Ascending aorta (tissue), 2 donors: ENCODE data around the gene TGIF2. TPM values are rescaled to one million over a fixed set of nuclear protein-coding genes. Genes with fewer than 3 reads are reported as not detected.

ENCODE experiments used
- DNase-seq, 2 donors: peaks; one replicate each; pipeline ENCODE4 v3.0.0-alpha.2; 2019; ENCODE audit warnings: low spot score in 2 of 2
- H3K27ac ChIP-seq, 2 donors: fragments of 200-600 bp; sonication (generic); one replicate each; pipeline ENCODE4 v1.5.1; 2016 to 2017; ENCODE audit warnings: mild to moderate bottlenecking in 1 of 2
- H3K27me3 ChIP-seq: fragments of 200-600 bp; sonication (generic); one replicate; pipeline ENCODE4 v1.5.1; 2017
- H3K36me3 ChIP-seq, 2 donors: fragments of 200-600 bp; sonication (generic); one replicate each; pipeline ENCODE4 v1.5.1; 2016
- H3K4me1 ChIP-seq, 2 donors: fragments of 200-600 bp; sonication (generic); one replicate each; pipeline ENCODE4 v1.5.1; 2016 to 2017; ENCODE audit warnings: mild to moderate bottlenecking in 1 of 2
- H3K4me3 ChIP-seq, 2 donors: fragments of 200-600 bp; sonication (generic); one replicate each; pipeline ENCODE4 v1.5.1; 2016 to 2017; ENCODE audit warnings: mild to moderate bottlenecking in 1 of 2
- H3K9me3 ChIP-seq, 2 donors: fragments of 200-600 bp; sonication (generic); one replicate each; pipeline ENCODE4 v1.5.1; 2016
- intact Hi-C: fragments of 100-400 bp; cut with DNase I; formaldehyde crosslinking; loops from one replicate; pipeline ENCODE4 v1.15.1; 2023
- total RNA-seq: library from RNA; depleted of rRNA; stranded (reverse); fragments of >200 nt; gene quantifications from one replicate; pipeline ENCODE4 v1.1.0, GENCODE V29; 2016
- TF ChIP-seq, protein P1 (sequence below), 3 experiments: fragments of 200-600 bp in 2 of 3; fragments of 450-650 bp in 1 of 3; sonication (generic) in 2 of 3; IDR thresholded peaks; one replicate each; pipeline ENCODE4 v1.5.1; 2016 to 2019; ENCODE audit warnings: antibody characterized with exemption in 3 of 3, mild to moderate bottlenecking in 1 of 3, moderate library complexity in 1 of 3

TGIF2 gene
- total RNA-seq, 1 donor from 2014 or later = 29.8 TPM

DNA sequence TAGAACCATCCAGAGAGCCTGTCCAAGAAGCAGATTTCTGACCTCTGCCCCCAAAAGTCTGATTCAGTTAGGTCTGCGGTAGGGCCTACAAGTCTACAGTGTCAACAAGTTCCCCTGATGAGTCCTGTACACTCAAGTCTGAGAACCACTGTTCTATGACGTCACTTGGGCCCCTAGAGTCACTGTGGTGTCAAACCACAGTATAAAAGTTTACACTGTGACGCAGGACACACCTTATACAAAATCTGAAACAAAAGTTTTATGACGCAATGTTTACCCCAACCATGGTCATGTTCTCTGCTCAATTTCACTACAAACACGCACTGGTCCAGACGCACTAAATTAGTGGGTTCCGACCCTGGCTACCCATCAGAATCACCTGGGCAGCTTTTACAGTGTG, 54.7 kb downstream of the TGIF2 start:
- no peaks in the 10 kb centered on the region for H3K27me3 ChIP-seq
- intact Hi-C loops = no loop called here
- H3K4me3 ChIP-seq = no peak overlapping the region
- no peaks in the 10 kb centered on the region for H3K4me1 ChIP-seq
- no peak overlapping the region for H3K27ac ChIP-seq
- DNase-seq = no peak
- no peaks in the 10 kb centered on the region for H3K36me3 ChIP-seq
- no peaks in the 10 kb centered on the region for H3K9me3 ChIP-seq
- TF ChIP-seq, protein P1, sequence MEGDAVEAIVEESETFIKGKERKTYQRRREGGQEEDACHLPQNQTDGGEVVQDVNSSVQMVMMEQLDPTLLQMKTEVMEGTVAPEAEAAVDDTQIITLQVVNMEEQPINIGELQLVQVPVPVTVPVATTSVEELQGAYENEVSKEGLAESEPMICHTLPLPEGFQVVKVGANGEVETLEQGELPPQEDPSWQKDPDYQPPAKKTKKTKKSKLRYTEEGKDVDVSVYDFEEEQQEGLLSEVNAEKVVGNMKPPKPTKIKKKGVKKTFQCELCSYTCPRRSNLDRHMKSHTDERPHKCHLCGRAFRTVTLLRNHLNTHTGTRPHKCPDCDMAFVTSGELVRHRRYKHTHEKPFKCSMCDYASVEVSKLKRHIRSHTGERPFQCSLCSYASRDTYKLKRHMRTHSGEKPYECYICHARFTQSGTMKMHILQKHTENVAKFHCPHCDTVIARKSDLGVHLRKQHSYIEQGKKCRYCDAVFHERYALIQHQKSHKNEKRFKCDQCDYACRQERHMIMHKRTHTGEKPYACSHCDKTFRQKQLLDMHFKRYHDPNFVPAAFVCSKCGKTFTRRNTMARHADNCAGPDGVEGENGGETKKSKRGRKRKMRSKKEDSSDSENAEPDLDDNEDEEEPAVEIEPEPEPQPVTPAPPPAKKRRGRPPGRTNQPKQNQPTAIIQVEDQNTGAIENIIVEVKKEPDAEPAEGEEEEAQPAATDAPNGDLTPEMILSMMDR (IDR thresholded peaks at IDR 0.05) = no peak

DNA sequence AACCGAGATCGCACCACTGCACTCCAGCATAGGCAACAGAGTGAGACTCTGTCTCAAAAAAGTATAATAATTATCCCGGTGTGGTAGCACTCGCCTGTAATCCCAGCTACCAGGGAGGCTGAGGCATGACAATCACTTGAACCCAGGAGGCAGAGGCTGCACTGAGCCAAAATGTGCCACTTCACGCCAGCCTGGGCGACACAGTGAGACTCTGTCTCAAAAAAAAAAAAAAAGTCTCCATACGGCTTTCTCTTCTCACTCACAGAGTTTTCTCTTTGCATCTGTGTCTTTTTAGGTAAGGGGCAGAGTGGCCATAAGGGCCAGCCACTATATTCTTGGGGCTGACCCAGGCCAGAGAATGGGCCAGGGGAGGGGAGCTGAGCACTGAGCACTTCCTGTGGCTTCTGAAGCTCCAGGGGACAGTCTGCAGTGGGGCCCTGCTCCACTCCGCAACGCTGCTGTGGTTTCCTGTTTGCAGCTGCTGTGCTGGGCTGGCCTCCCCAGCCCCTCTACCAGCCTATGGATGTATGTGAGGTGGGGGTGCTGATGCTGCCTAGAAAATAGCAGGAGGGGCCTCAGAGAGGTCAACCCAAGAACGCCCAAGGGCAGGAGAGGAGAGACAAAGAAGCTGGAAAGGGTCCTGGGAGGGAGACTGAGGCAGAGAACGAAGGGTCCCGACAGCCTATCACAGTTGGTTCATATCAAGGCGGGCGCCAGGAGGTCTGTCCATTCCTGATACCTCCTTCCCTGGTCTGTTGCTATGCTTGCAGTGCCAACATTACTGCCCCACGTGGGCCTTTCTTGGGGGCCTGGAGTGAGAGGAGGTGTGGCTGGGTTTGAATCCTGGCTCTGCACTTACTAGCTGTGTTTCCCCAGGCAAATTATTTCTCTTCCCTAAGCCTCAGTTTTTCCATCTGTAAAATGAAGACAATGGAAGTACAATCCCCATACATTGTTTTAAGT, 56.6 kb downstream of the TGIF2 start:
- TF ChIP-seq, protein P1 (IDR thresholded peaks at IDR 0.05) = no peak
- DNase-seq = no peak
- Histone ChIP-seq H3K9me3 (no peaks in the 10 kb centered on the region), H3K27ac (no peak overlapping the region), H3K4me3 (no peak overlapping the region), H3K36me3 (no peaks in the 10 kb centered on the region), H3K4me1 (no peaks in the 10 kb centered on the region), H3K27me3 (no peaks in the 10 kb centered on the region)
- intact Hi-C loops = no loop called here

DNA sequence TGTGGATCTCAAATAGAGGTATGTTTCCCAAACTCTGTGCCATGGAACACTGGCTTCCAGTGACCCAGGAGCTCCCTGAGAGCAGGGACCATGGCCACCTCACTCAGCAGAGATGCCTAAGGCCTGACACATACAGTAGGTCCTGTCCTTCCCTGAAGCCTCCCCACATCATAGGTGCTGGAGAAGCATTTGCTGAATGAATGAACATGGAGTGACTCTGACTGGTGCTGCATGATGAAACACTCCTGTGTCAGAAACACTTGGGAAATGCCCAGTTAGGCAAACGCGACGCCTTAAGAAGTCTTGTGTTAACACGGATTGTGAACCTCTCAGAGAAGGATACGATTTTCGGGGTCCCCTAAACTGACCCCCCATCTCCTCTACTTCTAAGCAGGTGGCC, 58.2 kb downstream of the TGIF2 start:
- no peak for DNase-seq
- TF ChIP-seq, protein P1 (IDR thresholded peaks at IDR 0.05) = no peak
- intact Hi-C loops = no loop called here
- H3K4me3 ChIP-seq = no peak overlapping the region
- H3K36me3 ChIP-seq = no peaks in the 10 kb centered on the region
- H3K27me3 ChIP-seq = no peaks in the 10 kb centered on the region
- no peaks in the 10 kb centered on the region for H3K4me1 ChIP-seq
- H3K9me3 ChIP-seq = no peaks in the 10 kb centered on the region
- H3K27ac ChIP-seq = no peak overlapping the region

DNA sequence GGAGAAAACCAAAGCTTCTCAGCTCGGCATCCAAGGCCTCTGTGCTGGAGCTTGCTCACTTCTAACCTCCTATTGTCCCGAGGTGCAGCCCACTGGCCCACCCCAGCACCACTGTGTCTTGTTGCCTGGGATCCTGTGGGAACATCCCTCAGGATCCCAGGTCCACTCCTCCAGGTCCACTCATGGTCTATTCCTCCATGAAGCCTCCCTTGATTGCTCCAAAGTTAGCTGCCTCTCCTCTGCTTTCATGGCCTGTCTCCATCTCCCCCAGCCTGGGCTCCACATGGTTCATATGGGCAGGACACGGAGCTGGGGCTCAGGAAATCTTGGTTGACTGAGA, 58.7 kb downstream of the TGIF2 start:
- intact Hi-C loops = no loop called here
- Histone ChIP-seq H3K9me3 (no peaks in the 10 kb centered on the region), H3K4me3 (no peak overlapping the region), H3K27ac (no peak overlapping the region), H3K27me3 (no peaks in the 10 kb centered on the region), H3K36me3 (no peaks in the 10 kb centered on the region), H3K4me1 (no peaks in the 10 kb centered on the region)
- no peak for DNase-seq
- TF ChIP-seq, protein P1 (IDR thresholded peaks at IDR 0.05) = no peak

DNA sequence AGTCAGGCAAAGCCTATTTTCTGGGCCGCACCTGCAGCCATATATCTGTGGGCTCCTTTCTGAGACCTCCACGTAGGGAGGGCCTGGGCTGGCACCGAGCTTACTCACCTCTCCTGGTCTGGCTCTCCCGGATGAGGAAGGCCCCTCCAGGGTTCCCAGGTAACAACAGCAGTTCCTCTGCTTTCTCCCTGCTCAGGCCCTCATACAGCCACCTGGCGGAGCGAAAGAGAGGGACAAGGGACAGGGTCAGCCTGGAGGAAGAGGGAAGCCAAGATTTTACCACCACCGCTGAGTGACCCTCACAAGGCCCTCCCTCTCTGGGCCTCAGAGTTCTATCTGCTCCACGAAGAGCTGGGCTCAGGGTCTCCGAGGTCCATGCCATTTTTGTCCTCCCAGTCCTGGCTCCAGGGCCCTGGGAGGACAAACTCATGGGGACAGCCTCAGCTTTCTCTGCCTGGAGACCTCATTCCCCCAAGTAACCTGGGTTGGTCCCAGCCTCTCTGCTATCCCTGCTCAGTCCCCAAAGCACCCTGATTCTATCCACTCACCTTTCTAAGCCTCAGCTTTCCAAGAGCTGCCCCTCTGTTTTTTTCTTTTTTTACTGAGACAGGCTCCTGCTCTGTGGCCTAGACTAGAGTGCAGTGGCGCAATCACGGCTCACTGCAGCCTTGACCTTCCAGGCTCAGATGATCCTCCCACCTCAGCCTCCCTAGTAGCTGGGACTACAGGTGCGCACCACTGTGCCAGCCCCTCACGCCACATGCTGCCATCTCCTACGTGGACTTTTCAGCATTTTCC, 59.3 kb downstream of the TGIF2 start:
- intact Hi-C loops = no loop called here

More for the DNA sequence above, 59.3 kb downstream of the TGIF2 start:
- Histone ChIP-seq H3K36me3 (no peaks in the 10 kb centered on the region), H3K9me3 (no peaks in the 10 kb centered on the region), H3K27me3 (no peaks in the 10 kb centered on the region), H3K27ac (no peak overlapping the region), H3K4me1 (no peaks in the 10 kb centered on the region), H3K4me3 (no peak overlapping the region)
- TF ChIP-seq, protein P1 (IDR thresholded peaks at IDR 0.05) = no peak
- DNase-seq = no peak
